GM23338 (cell line): ENCODE results near the gene CNDP1. TPM values are rescaled to one million over a fixed set of nuclear protein-coding genes. Genes with fewer than 3 reads are reported as not detected.
"Not testable (repeated sequence)": the region's sequence is repeated elsewhere in the genome, so short reads cannot be mapped to it uniquely, and the experiment has no call there.

Experiments used
- ATAC-seq: fragments of 200-7000 bp; cut with Tn5 transposase; 3 replicates; pipeline ENCODE4 v1.9.1; 2020
- DNase-seq: peaks from one replicate; pipeline ENCODE4 v3.0.0-alpha.2; 2015; ENCODE audit warnings: low spot score
- H2AFZ ChIP-seq: fragments of 200-600 bp; sonication (generic); 2 replicates; pipeline ENCODE4 v1.8.0; 2016; ENCODE audit warnings: antibody characterized with exemption, mild to moderate bottlenecking, moderate library complexity
- H3F3A ChIP-seq: fragments of 200-600 bp; sonication (generic); replicated peaks from 2 replicates; pipeline ENCODE4 v1.8.0; 2017; ENCODE audit warnings: antibody characterized with exemption, mixed run types, low read depth
- H3K27ac ChIP-seq: fragments of 200-600 bp; sonication (generic); 2 replicates; pipeline ENCODE4 v1.6.1; 2016; ENCODE audit warnings: low read depth
- H3K27me3 ChIP-seq: fragments of 200-600 bp; sonication (generic); 2 replicates; pipeline ENCODE4 v1.8.0; 2016; ENCODE audit warnings: mild to moderate bottlenecking, mixed run types, moderate library complexity; ENCODE audit not compliant: insufficient read depth
- H3K36me3 ChIP-seq: fragments of 200-600 bp; sonication (generic); 2 replicates; pipeline ENCODE4 v1.8.0; 2016; ENCODE audit warnings: mild to moderate bottlenecking; ENCODE audit not compliant: insufficient read depth
- H3K4me1 ChIP-seq: fragments of 200-600 bp; sonication (generic); 2 replicates; pipeline ENCODE4 v1.8.0; 2016; ENCODE audit warnings: mild to moderate bottlenecking, moderate library complexity; ENCODE audit not compliant: insufficient read depth
- H3K4me2 ChIP-seq: fragments of 200-600 bp; sonication (generic); 2 replicates; pipeline ENCODE4 v1.7.1; 2017; ENCODE audit warnings: mixed run types
- H3K4me3 ChIP-seq: fragments of 200-600 bp; sonication (generic); 2 replicates; pipeline ENCODE4 v1.6.1; 2016; ENCODE audit warnings: mixed run types
- H3K79me2 ChIP-seq: fragments of 200-600 bp; sonication (generic); replicated peaks from 2 replicates; pipeline ENCODE4 v1.8.0; 2017; ENCODE audit warnings: mild to moderate bottlenecking; ENCODE audit not compliant: insufficient read depth
- H3K9me2 ChIP-seq: fragments of 200-600 bp; sonication (generic); 2 replicates; pipeline ENCODE4 v1.8.0; 2017; ENCODE audit not compliant: insufficient read depth
- H4K20me1 ChIP-seq: fragments of 200-600 bp; sonication (generic); replicated peaks from 2 replicates; pipeline ENCODE4 v1.8.0; 2017; ENCODE audit warnings: mild to moderate bottlenecking; ENCODE audit not compliant: insufficient read depth
- H3K27ac Mint-ChIP-seq: 2 replicates; pipeline ENCODE4 v1.8.0; 2020; ENCODE audit warnings: inconsistent platforms, mild to moderate bottlenecking, moderate library complexity, mixed read lengths
- H3K27me3 Mint-ChIP-seq: 3 replicates; pipeline ENCODE4 v1.8.0; 2022; ENCODE audit warnings: low read depth, mild to moderate bottlenecking, moderate library complexity, mixed read lengths, inconsistent platforms; ENCODE audit not compliant: insufficient read depth, poor library complexity
- H3K36me3 Mint-ChIP-seq: 3 replicates; pipeline ENCODE4 v1.8.0; 2021; ENCODE audit warnings: low read depth, mild to moderate bottlenecking, inconsistent platforms, moderate library complexity, mixed read lengths
- H3K4me1 Mint-ChIP-seq: 3 replicates; pipeline ENCODE4 v1.8.0; 2020; ENCODE audit warnings: mild to moderate bottlenecking, inconsistent platforms, mixed read lengths
- H3K4me3 Mint-ChIP-seq: 3 replicates; pipeline ENCODE4 v1.8.0; 2021; ENCODE audit warnings: moderate library complexity, mild to moderate bottlenecking, inconsistent platforms, mixed read lengths
- H3K9me3 Mint-ChIP-seq: 3 replicates; pipeline ENCODE4 v1.8.0; 2020; ENCODE audit warnings: moderate library complexity, mild to moderate bottlenecking, inconsistent platforms, mixed read lengths
- CREB1 ChIP-seq: fragments of 250-450 bp; sonication (Bioruptor Pico); IDR thresholded peaks from 2 replicates; pipeline ENCODE4 v1.5.0; 2020; ENCODE audit warnings: low read depth, mild to moderate bottlenecking, moderate library complexity
- NANOG ChIP-seq: IDR thresholded peaks from 2 replicates; pipeline ENCODE4 v1.6.1; 2016; ENCODE audit warnings: antibody characterized with exemption, borderline replicate concordance
- STAT1 ChIP-seq: IDR thresholded peaks from one replicate; pipeline ENCODE4 v1.6.1; 2016; ENCODE audit warnings: antibody characterized with exemption; ENCODE audit not compliant: unreplicated experiment
- ZNF331 ChIP-seq: fragments of 250-450 bp; sonication (Bioruptor Pico); IDR thresholded peaks from 2 replicates; pipeline ENCODE4 v1.5.0; 2020; ENCODE audit warnings: low read depth, mild to moderate bottlenecking, moderate library complexity
- polyA plus RNA-seq: library from polyadenylated mRNA; unstranded; fragments of >200 nt; fragmentation: Nextera tagmentation; extraction: Ambion mirVana; gene quantifications from 2 replicates; pipeline ENCODE4 v1.2.1, GENCODE V29; 2016
- total RNA-seq: library from RNA; depleted of rRNA; stranded (reverse); fragments of >200 nt; shearing (Covaris generic); gene quantifications from 2 replicates; pipeline ENCODE4 v1.2.3, GENCODE V29; 2014
- TF ChIP-seq, protein P1 (sequence below): fragments of 250-450 bp; sonication (Bioruptor Pico); IDR thresholded peaks from 2 replicates; pipeline ENCODE4 v1.5.0; 2020; ENCODE audit warnings: mild to moderate bottlenecking, moderate library complexity

Gene CNDP1
- total and polyA plus RNA-seq, 2 experiments from 2014 or later: 0.03 to 0.11 TPM

DNA sequence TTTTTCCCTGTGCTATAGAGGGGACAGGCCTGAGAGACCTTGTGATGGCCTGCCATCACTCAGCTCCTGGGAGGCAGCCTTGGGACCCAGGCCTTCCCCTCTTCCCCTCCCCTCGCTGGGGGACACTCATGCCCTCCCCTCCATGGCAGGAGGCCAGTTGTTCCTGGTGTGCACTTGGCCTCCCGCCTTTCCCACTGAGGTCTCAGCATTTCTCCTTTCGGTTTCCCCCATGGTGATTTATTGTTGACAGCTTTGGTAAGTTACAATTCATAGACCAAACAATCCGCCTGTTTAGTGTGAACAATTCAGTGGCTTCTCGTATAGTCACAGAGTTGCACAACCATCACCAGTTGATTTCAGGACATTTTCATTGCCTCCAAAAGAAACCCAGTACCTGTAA lies 10.2 kb upstream of the CNDP1 start:
- Mint-ChIP-seq H3K9me3 (peaks cover 43% of the 10 kb centered on the region), H3K27ac (no peak overlapping the region), H3K4me1 (peaks cover 3% of the 10 kb centered on the region; the same call in 2 of the 3 replicates), H3K27me3 (peaks cover 12% of the 10 kb centered on the region), H3K36me3 (peaks cover 59% of the 10 kb centered on the region), H3K4me3 (no peak overlapping the region)
- H3K36me3 ChIP-seq: no peaks in the 10 kb centered on the region
- no peak overlapping the region for H3K27ac ChIP-seq
- no peaks in the 10 kb centered on the region for H3F3A ChIP-seq
- H3K4me1 ChIP-seq: no peaks in the 10 kb centered on the region
- H3K4me2 ChIP-seq: no peak overlapping the region
- no peaks in the 10 kb centered on the region for H4K20me1 ChIP-seq
- no peak overlapping the region for H3K4me3 ChIP-seq
- ATAC-seq: no peak
- TF ChIP-seq CREB1 (no peak), ZNF331 (CRISPR knock-in tag) (no peak), STAT1 (no peak), NANOG (no peak)
- TF ChIP-seq, protein P1, sequence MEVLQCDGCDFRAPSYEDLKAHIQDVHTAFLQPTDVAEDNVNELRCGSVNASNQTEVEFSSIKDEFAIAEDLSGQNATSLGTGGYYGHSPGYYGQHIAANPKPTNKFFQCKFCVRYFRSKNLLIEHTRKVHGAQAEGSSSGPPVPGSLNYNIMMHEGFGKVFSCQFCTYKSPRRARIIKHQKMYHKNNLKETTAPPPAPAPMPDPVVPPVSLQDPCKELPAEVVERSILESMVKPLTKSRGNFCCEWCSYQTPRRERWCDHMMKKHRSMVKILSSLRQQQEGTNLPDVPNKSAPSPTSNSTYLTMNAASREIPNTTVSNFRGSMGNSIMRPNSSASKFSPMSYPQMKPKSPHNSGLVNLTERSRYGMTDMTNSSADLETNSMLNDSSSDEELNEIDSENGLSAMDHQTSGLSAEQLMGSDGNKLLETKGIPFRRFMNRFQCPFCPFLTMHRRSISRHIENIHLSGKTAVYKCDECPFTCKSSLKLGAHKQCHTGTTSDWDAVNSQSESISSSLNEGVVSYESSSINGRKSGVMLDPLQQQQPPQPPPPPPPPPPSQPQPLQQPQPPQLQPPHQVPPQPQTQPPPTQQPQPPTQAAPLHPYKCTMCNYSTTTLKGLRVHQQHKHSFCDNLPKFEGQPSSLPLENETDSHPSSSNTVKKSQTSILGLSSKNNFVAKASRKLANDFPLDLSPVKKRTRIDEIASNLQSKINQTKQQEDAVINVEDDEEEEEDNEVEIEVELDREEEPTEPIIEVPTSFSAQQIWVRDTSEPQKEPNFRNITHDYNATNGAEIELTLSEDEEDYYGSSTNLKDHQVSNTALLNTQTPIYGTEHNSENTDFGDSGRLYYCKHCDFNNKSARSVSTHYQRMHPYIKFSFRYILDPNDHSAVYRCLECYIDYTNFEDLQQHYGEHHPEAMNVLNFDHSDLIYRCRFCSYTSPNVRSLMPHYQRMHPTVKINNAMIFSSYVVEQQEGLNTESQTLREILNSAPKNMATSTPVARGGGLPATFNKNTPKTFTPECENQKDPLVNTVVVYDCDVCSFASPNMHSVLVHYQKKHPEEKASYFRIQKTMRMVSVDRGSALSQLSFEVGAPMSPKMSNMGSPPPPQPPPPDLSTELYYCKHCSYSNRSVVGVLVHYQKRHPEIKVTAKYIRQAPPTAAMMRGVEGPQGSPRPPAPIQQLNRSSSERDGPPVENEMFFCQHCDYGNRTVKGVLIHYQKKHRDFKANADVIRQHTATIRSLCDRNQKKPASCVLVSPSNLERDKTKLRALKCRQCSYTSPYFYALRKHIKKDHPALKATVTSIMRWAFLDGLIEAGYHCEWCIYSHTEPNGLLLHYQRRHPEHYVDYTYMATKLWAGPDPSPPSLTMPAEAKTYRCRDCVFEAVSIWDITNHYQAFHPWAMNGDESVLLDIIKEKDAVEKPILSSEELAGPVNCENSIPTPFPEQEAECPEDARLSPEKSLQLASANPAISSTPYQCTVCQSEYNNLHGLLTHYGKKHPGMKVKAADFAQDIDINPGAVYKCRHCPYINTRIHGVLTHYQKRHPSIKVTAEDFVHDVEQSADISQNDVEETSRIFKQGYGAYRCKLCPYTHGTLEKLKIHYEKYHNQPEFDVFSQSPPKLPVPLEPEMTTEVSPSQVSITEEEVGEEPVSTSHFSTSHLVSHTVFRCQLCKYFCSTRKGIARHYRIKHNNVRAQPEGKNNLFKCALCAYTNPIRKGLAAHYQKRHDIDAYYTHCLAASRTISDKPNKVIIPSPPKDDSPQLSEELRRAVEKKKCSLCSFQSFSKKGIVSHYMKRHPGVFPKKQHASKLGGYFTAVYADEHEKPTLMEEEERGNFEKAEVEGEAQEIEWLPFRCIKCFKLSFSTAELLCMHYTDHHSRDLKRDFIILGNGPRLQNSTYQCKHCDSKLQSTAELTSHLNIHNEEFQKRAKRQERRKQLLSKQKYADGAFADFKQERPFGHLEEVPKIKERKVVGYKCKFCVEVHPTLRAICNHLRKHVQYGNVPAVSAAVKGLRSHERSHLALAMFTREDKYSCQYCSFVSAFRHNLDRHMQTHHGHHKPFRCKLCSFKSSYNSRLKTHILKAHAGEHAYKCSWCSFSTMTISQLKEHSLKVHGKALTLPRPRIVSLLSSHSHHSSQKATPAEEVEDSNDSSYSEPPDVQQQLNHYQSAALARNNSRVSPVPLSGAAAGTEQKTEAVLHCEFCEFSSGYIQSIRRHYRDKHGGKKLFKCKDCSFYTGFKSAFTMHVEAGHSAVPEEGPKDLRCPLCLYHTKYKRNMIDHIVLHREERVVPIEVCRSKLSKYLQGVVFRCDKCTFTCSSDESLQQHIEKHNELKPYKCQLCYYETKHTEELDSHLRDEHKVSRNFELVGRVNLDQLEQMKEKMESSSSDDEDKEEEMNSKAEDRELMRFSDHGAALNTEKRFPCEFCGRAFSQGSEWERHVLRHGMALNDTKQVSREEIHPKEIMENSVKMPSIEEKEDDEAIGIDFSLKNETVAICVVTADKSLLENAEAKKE (CRISPR knock-in tag): no peak
- peaks cover 3% of the 10 kb centered on the region; the same call in 1 of the 2 replicates for H3K9me2 ChIP-seq
- no peaks in the 10 kb centered on the region for H3K79me2 ChIP-seq
- no peak for DNase-seq
- no peak overlapping the region for H2AFZ ChIP-seq
- no peaks in the 10 kb centered on the region for H3K27me3 ChIP-seq

DNA sequence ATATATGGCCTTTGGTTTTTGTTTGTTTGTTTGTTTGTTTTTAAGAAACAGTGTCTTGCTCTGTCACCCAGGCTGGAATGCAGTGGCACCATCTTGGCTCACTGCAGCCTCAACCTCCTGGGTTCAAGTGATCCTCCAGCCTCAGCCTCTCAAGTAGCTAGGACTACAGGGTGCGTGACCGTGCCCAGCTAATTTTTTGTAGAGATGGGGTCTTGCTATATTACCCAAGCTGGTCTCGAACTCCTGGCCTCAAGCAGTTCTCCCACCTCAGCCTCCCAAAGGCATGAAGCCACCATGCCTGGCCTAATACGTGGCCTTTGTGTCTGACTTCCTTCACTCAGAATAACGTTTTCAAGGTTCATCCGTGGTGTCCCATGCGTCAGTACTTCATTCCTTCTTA lies 9.4 kb upstream of the CNDP1 start:
- H3K9me2 ChIP-seq, H3K79me2 ChIP-seq, H3K27me3 ChIP-seq, H3K4me2 ChIP-seq, H3K36me3 ChIP-seq, H3F3A ChIP-seq, DNase-seq, H3K4me1 Mint-ChIP-seq, H3K4me1 ChIP-seq, ATAC-seq, H3K27ac Mint-ChIP-seq, H4K20me1 ChIP-seq, H3K4me3 Mint-ChIP-seq, H3K27ac ChIP-seq, H2AFZ ChIP-seq, H3K4me3 ChIP-seq: not testable (repeated sequence)
- Mint-ChIP-seq H3K36me3 (peaks cover 51% of the 10 kb centered on the region), H3K27me3 (peaks cover 10% of the 10 kb centered on the region), H3K9me3 (peaks cover 43% of the 10 kb centered on the region)
